Measurements from ENCODE around the gene VTN. TPM values are rescaled to one million over a fixed set of nuclear protein-coding genes. Genes with fewer than 3 reads are reported as not detected.

The VTN gene
- total RNA-seq, 2 experiments from 2014 or later: 0.28 TPM; not detected in 1

GRCh38 chr17:28402844-28403243 is 32.7 kb upstream of the VTN start:
- Mint-ChIP-seq H3K4me1 (peaks cover 7% of the 10 kb centered on the region), H3K27ac (no peak overlapping the region), H3K27me3 (peaks cover 2% of the 10 kb centered on the region), H3K4me3 (no peak overlapping the region), H3K36me3 (no peaks in the 10 kb centered on the region), H3K9me3 (no peaks in the 10 kb centered on the region)
- DNase-seq: no peak
- POLR2A ChIA-PET: no interaction called here
- ATAC-seq (ENCODE audit: low read depth): no peak

- DNase-seq (no peak), ATAC-seq (ENCODE audit: low read depth) (no peak)
- Mint-ChIP-seq H3K27ac (no peak overlapping the region), H3K4me1 (peaks cover 7% of the 10 kb centered on the region), H3K27me3 (no peaks in the 10 kb centered on the region), H3K4me3 (no peak overlapping the region), H3K9me3 (no peaks in the 10 kb centered on the region), H3K36me3 (peaks cover 1% of the 10 kb centered on the region)
- POLR2A ChIA-PET: no interaction called here
These were observed 32.1 kb upstream of the VTN start for GRCh38 chr17:28402224-28402630.

- H3K27ac Mint-ChIP-seq: no peak overlapping the region
- DNase-seq (no peak), ATAC-seq (ENCODE audit: low read depth) (no peak)
- peaks cover 2% of the 10 kb centered on the region for H3K4me1 Mint-ChIP-seq
- POLR2A ChIA-PET: interaction anchor here (1.5 kb wide), 1 partner anchor 15 kb away, joined by 6 read pairs; no protein-coding TSS in a partner anchor
- H3K4me3 Mint-ChIP-seq: no peak overlapping the region
- H3K27me3 Mint-ChIP-seq: no peaks in the 10 kb centered on the region
- peaks cover 1% of the 10 kb centered on the region for H3K36me3 Mint-ChIP-seq
- H3K9me3 Mint-ChIP-seq: no peaks in the 10 kb centered on the region
These were observed 29.7 kb upstream of the VTN start for GRCh38 chr17:28399808-28400207.

- POLR2A ChIA-PET: no interaction called here
- Mint-ChIP-seq H3K9me3 (no peaks in the 10 kb centered on the region), H3K4me3 (no peak overlapping the region), H3K27me3 (no peaks in the 10 kb centered on the region), H3K36me3 (peaks cover 9% of the 10 kb centered on the region), H3K4me1 (peaks cover 2% of the 10 kb centered on the region), H3K27ac (no peak overlapping the region)
- DNase-seq (no peak), ATAC-seq (ENCODE audit: low read depth) (no peak)
These were observed 28.3 kb upstream of the VTN start for GRCh38 chr17:28398280-28398981.

GRCh38 chr17:28397687-28398279 is 27.7 kb upstream of the VTN start:
- Mint-ChIP-seq H3K4me3 (no peak overlapping the region), H3K27me3 (no peaks in the 10 kb centered on the region), H3K27ac (no peak overlapping the region), H3K4me1 (peaks cover 2% of the 10 kb centered on the region), H3K36me3 (peaks cover 9% of the 10 kb centered on the region), H3K9me3 (no peaks in the 10 kb centered on the region)
- POLR2A ChIA-PET: interaction anchor here (0.9 kb wide), 1 partner anchor 13 kb away, joined by 4 read pairs; no protein-coding TSS in a partner anchor
- DNase-seq (no peak), ATAC-seq (ENCODE audit: low read depth) (no peak)

GRCh38 chr17:28397275-28397674 is 27.2 kb upstream of the VTN start:
- no peak for ATAC-seq (ENCODE audit: low read depth)
- POLR2A ChIA-PET: interaction anchor here (0.8 to 0.9 kb wide), 2 partner anchors 10 to 12 kb away, joined by 3 to 4 read pairs; no protein-coding TSS in a partner anchor
- H3K4me3 Mint-ChIP-seq: no peak overlapping the region
- no peak for DNase-seq
- peaks cover 9% of the 10 kb centered on the region for H3K36me3 Mint-ChIP-seq
- H3K4me1 Mint-ChIP-seq: peaks cover 2% of the 10 kb centered on the region
- no peaks in the 10 kb centered on the region for H3K27me3 Mint-ChIP-seq
- no peak overlapping the region for H3K27ac Mint-ChIP-seq
- H3K9me3 Mint-ChIP-seq: no peaks in the 10 kb centered on the region

GRCh38 chr17:28396635-28397239 is 26.6 kb upstream of the VTN start:
- Mint-ChIP-seq H3K9me3 (no peaks in the 10 kb centered on the region), H3K4me1 (no peaks in the 10 kb centered on the region), H3K4me3 (no peak overlapping the region), H3K27ac (no peak overlapping the region), H3K27me3 (no peaks in the 10 kb centered on the region), H3K36me3 (peaks cover 9% of the 10 kb centered on the region)
- DNase-seq (no peak), ATAC-seq (ENCODE audit: low read depth) (peak; percentile 65)
- POLR2A ChIA-PET: interaction anchor here (0.8 to 0.9 kb wide), 2 partner anchors 10 to 12 kb away, joined by 3 to 4 read pairs; no protein-coding TSS in a partner anchor

- POLR2A ChIA-PET: no interaction called here
- ATAC-seq (ENCODE audit: low read depth) (no peak), DNase-seq (no peak)
- no peak overlapping the region for H3K27ac Mint-ChIP-seq
- H3K27me3 Mint-ChIP-seq: no peaks in the 10 kb centered on the region
- H3K9me3 Mint-ChIP-seq: no peaks in the 10 kb centered on the region
- H3K36me3 Mint-ChIP-seq: peaks cover 11% of the 10 kb centered on the region
- H3K4me1 Mint-ChIP-seq: no peaks in the 10 kb centered on the region
- no peak overlapping the region for H3K4me3 Mint-ChIP-seq
These were observed 25.9 kb upstream of the VTN start for GRCh38 chr17:28395968-28396367.

- Mint-ChIP-seq H3K4me1 (no peaks in the 10 kb centered on the region), H3K36me3 (peaks cover 14% of the 10 kb centered on the region), H3K27ac (no peak overlapping the region), H3K4me3 (no peak overlapping the region), H3K9me3 (no peaks in the 10 kb centered on the region), H3K27me3 (no peaks in the 10 kb centered on the region)
- no peak for ATAC-seq (ENCODE audit: low read depth)
- POLR2A ChIA-PET: no interaction called here
- DNase-seq: no peak
These were observed 25.3 kb upstream of the VTN start for GRCh38 chr17:28395426-28395825.

GRCh38 chr17:28394337-28395116 is 24.4 kb upstream of the VTN start:
- POLR2A ChIA-PET: no interaction called here
- Mint-ChIP-seq H3K27me3 (no peaks in the 10 kb centered on the region), H3K27ac (no peak overlapping the region)

GRCh38 chr17:28392491-28392890 is 22.4 kb upstream of the VTN start:
- H3K9me3 Mint-ChIP-seq: no peaks in the 10 kb centered on the region
- H3K4me3 Mint-ChIP-seq: no peak overlapping the region
- H3K27me3 Mint-ChIP-seq: no peaks in the 10 kb centered on the region
- POLR2A ChIA-PET: no interaction called here
- ATAC-seq (ENCODE audit: low read depth) (no peak), DNase-seq (no peak)
- peaks cover 23% of the 10 kb centered on the region for H3K36me3 Mint-ChIP-seq
- no peak overlapping the region for H3K27ac Mint-ChIP-seq
- H3K4me1 Mint-ChIP-seq: peaks cover 2% of the 10 kb centered on the region

More at GRCh38 chr17:28394337-28395116, 24.4 kb upstream of the VTN start:
- H3K36me3 Mint-ChIP-seq: peaks cover 20% of the 10 kb centered on the region
- no peak for ATAC-seq (ENCODE audit: low read depth)
- no peaks in the 10 kb centered on the region for H3K4me1 Mint-ChIP-seq
- DNase-seq: no peak
- H3K9me3 Mint-ChIP-seq: no peaks in the 10 kb centered on the region
- no peak overlapping the region for H3K4me3 Mint-ChIP-seq

- Mint-ChIP-seq H3K27ac (no peak overlapping the region), H3K4me1 (peaks cover 2% of the 10 kb centered on the region), H3K27me3 (no peaks in the 10 kb centered on the region), H3K4me3 (no peak overlapping the region), H3K36me3 (peaks cover 22% of the 10 kb centered on the region), H3K9me3 (no peaks in the 10 kb centered on the region)
- no peak for DNase-seq
- POLR2A ChIA-PET: interaction anchor here (0.6 kb wide), 1 partner anchor 174 kb away, joined by 4 read pairs; no protein-coding TSS in a partner anchor
- ATAC-seq (ENCODE audit: low read depth): no peak
These were observed 21.3 kb upstream of the VTN start for GRCh38 chr17:28391401-28391800.

- Mint-ChIP-seq H3K36me3 (peaks cover 22% of the 10 kb centered on the region), H3K27ac (no peak overlapping the region), H3K4me3 (no peak overlapping the region), H3K27me3 (no peaks in the 10 kb centered on the region), H3K9me3 (no peaks in the 10 kb centered on the region), H3K4me1 (peaks cover 4% of the 10 kb centered on the region)
- POLR2A ChIA-PET: no interaction called here
- no peak for ATAC-seq (ENCODE audit: low read depth)
- no peak for DNase-seq
These were observed 20.9 kb upstream of the VTN start for GRCh38 chr17:28390984-28391383.
